ENCODE results near the gene RIBC1. TPM values are rescaled to one million over a fixed set of nuclear protein-coding genes. Genes with fewer than 3 reads are reported as not detected.

The RIBC1 gene
- polyA plus RNA-seq, 4 donors = 0.75 to 2.0 (median 1.5) TPM; not detected in 1

GRCh38 chrX:53438832-53439230, 16.2 kb downstream of the RIBC1 start:
- H3K27me3 ChIP-seq (ENCODE audit: control insufficient read depth in 3 of 3, insufficient read depth in 3 of 3, low read length in 3 of 3) = peaks cover 0 to 7% (median 0%) of the 10 kb centered on the region in 3 donors
- DNase-seq (no peak), FAIRE-seq (no peak)
- H3K4me1 ChIP-seq (ENCODE audit: control insufficient read depth in 3 of 3, insufficient read depth in 2 of 3, low read depth in 1 of 3, low read length in 2 of 3) = peaks cover 0 to 9% (median 0%) of the 10 kb centered on the region in 3 donors
- 65 to 91% (median 76%) methylated on average over 1 of the region's 1 CpG for WGBS, 3 donors
- H3K27ac ChIP-seq (ENCODE audit: low read depth in 1 of 3, low read length in 2 of 3) = no peak overlapping the region
- no peaks in the 10 kb centered on the region for H3K9me3 ChIP-seq (ENCODE audit: control insufficient read depth in 2 of 2, insufficient read depth in 1 of 2, low read depth in 1 of 2, low read length in 1 of 2)
- no peak overlapping the region for H3K4me3 ChIP-seq (ENCODE audit: low read depth in 1 of 3, low read length in 3 of 3)
- H3K36me3 ChIP-seq (ENCODE audit: control insufficient read depth in 3 of 3, insufficient read depth in 2 of 3, low read depth in 1 of 3, low read length in 3 of 3) = no peaks in the 10 kb centered on the region

GRCh38 chrX:53440101-53440500, 17.4 kb downstream of the RIBC1 start:
- Histone ChIP-seq H3K27me3 (ENCODE audit: control insufficient read depth in 3 of 3, insufficient read depth in 3 of 3, low read length in 3 of 3) (peaks cover 0 to 7% (median 0%) of the 10 kb centered on the region in 3 donors), H3K9me3 (ENCODE audit: control insufficient read depth in 2 of 2, insufficient read depth in 1 of 2, low read depth in 1 of 2, low read length in 1 of 2) (no peaks in the 10 kb centered on the region), H3K4me3 (ENCODE audit: low read depth in 1 of 3, low read length in 3 of 3) (peak overlapping the region in 2 of 3 donors; percentile 6 to 34), H3K4me1 (ENCODE audit: control insufficient read depth in 3 of 3, insufficient read depth in 2 of 3, low read depth in 1 of 3, low read length in 2 of 3) (peaks cover 0 to 9% (median 0%) of the 10 kb centered on the region in 3 donors), H3K27ac (ENCODE audit: low read depth in 1 of 3, low read length in 2 of 3) (peak overlapping the region; percentile 36 to 91 (median 65)), H3K36me3 (ENCODE audit: control insufficient read depth in 3 of 3, insufficient read depth in 2 of 3, low read depth in 1 of 3, low read length in 3 of 3) (no peaks in the 10 kb centered on the region)
- peak in 1 of 2 donors; percentile 37 for DNase-seq
- no peak for FAIRE-seq
- WGBS, 3 donors = 33 to 61% (median 53%) methylated on average over 5 of the region's 5 CpGs

- 10 to 23% (median 11%) methylated on average over 21 to 39 of the region's 39 CpGs for WGBS, 3 donors
- FAIRE-seq (no peak), DNase-seq (peak; percentile 34 to 67)
- H3K27me3 ChIP-seq (ENCODE audit: control insufficient read depth in 3 of 3, insufficient read depth in 3 of 3, low read length in 3 of 3) = peaks cover 0 to 7% (median 0%) of the 10 kb centered on the region in 3 donors
- peak overlapping the region in 2 of 3 donors; percentile 34 to 39 for H3K4me3 ChIP-seq (ENCODE audit: low read depth in 1 of 3, low read length in 3 of 3)
- no peaks in the 10 kb centered on the region for H3K36me3 ChIP-seq (ENCODE audit: control insufficient read depth in 3 of 3, insufficient read depth in 2 of 3, low read depth in 1 of 3, low read length in 3 of 3)
- H3K4me1 ChIP-seq (ENCODE audit: control insufficient read depth in 3 of 3, insufficient read depth in 2 of 3, low read depth in 1 of 3, low read length in 2 of 3) = peaks cover 0 to 9% (median 0%) of the 10 kb centered on the region in 3 donors
- peak overlapping the region; percentile 36 to 91 (median 65) for H3K27ac ChIP-seq (ENCODE audit: low read depth in 1 of 3, low read length in 2 of 3)
- H3K9me3 ChIP-seq (ENCODE audit: control insufficient read depth in 2 of 2, insufficient read depth in 1 of 2, low read depth in 1 of 2, low read length in 1 of 2) = no peaks in the 10 kb centered on the region
These were observed 18.2 kb downstream of the RIBC1 start for GRCh38 chrX:53440621-53441517.

- no peak for FAIRE-seq
- peak; percentile 75 to 90 for DNase-seq
- 6 to 16% (median 9%) methylated on average over 30 to 44 of the region's 44 CpGs for WGBS, 3 donors
- Histone ChIP-seq H3K4me3 (ENCODE audit: low read depth in 1 of 3, low read length in 3 of 3) (peak overlapping the region in 2 of 3 donors; percentile 34 to 39), H3K4me1 (ENCODE audit: control insufficient read depth in 3 of 3, insufficient read depth in 2 of 3, low read depth in 1 of 3, low read length in 2 of 3) (peaks cover 0 to 9% (median 0%) of the 10 kb centered on the region in 3 donors), H3K9me3 (ENCODE audit: control insufficient read depth in 2 of 2, insufficient read depth in 1 of 2, low read depth in 1 of 2, low read length in 1 of 2) (no peaks in the 10 kb centered on the region), H3K27ac (ENCODE audit: low read depth in 1 of 3, low read length in 2 of 3) (peak overlapping the region; percentile 36 to 91 (median 65)), H3K36me3 (ENCODE audit: control insufficient read depth in 3 of 3, insufficient read depth in 2 of 3, low read depth in 1 of 3, low read length in 3 of 3) (no peaks in the 10 kb centered on the region), H3K27me3 (ENCODE audit: control insufficient read depth in 3 of 3, insufficient read depth in 3 of 3, low read length in 3 of 3) (peaks cover 0 to 7% (median 0%) of the 10 kb centered on the region in 3 donors)
These were observed 19.1 kb downstream of the RIBC1 start for GRCh38 chrX:53441531-53442321.

GRCh38 chrX:53442322-53442631, 19.6 kb downstream of the RIBC1 start:
- no peak for DNase-seq
- Histone ChIP-seq H3K36me3 (ENCODE audit: control insufficient read depth in 3 of 3, insufficient read depth in 2 of 3, low read depth in 1 of 3, low read length in 3 of 3) (no peaks in the 10 kb centered on the region), H3K4me3 (ENCODE audit: low read depth in 1 of 3, low read length in 3 of 3) (peak overlapping the region in 1 of 3 donors; percentile 39), H3K4me1 (ENCODE audit: control insufficient read depth in 3 of 3, insufficient read depth in 2 of 3, low read depth in 1 of 3, low read length in 2 of 3) (peaks cover 0 to 9% (median 0%) of the 10 kb centered on the region in 3 donors), H3K27ac (ENCODE audit: low read depth in 1 of 3, low read length in 2 of 3) (no peak overlapping the region), H3K27me3 (ENCODE audit: control insufficient read depth in 3 of 3, insufficient read depth in 3 of 3, low read length in 3 of 3) (peaks cover 0 to 7% (median 0%) of the 10 kb centered on the region in 3 donors), H3K9me3 (ENCODE audit: control insufficient read depth in 2 of 2, insufficient read depth in 1 of 2, low read depth in 1 of 2, low read length in 1 of 2) (no peaks in the 10 kb centered on the region)
- 47 to 78% (median 50%) methylated on average over 1 of the region's 1 CpG for WGBS, 3 donors
- FAIRE-seq = no peak

GRCh38 chrX:53445977-53446376, 23.3 kb downstream of the RIBC1 start:
- FAIRE-seq = no peak
- H3K36me3 ChIP-seq (ENCODE audit: control insufficient read depth in 3 of 3, insufficient read depth in 2 of 3, low read depth in 1 of 3, low read length in 3 of 3) = no peaks in the 10 kb centered on the region
- peaks cover 0 to under 1% (median 0%) of the 10 kb centered on the region in 3 donors for H3K27me3 ChIP-seq (ENCODE audit: control insufficient read depth in 3 of 3, insufficient read depth in 3 of 3, low read length in 3 of 3)
- peak; percentile 31 to 54 for DNase-seq
- H3K4me3 ChIP-seq (ENCODE audit: low read depth in 1 of 3, low read length in 3 of 3) = no peak overlapping the region
- WGBS, 3 donors = 16 to 35% (median 17%) methylated on average over 6 of the region's 6 CpGs
- H3K4me1 ChIP-seq (ENCODE audit: control insufficient read depth in 3 of 3, insufficient read depth in 2 of 3, low read depth in 1 of 3, low read length in 2 of 3) = peaks cover 0 to 7% (median 0%) of the 10 kb centered on the region in 3 donors
- H3K27ac ChIP-seq (ENCODE audit: low read depth in 1 of 3, low read length in 2 of 3) = no peak overlapping the region
- H3K9me3 ChIP-seq (ENCODE audit: control insufficient read depth in 2 of 2, insufficient read depth in 1 of 2, low read depth in 1 of 2, low read length in 1 of 2) = no peaks in the 10 kb centered on the region

- H3K4me3 ChIP-seq (ENCODE audit: low read depth in 1 of 3, low read length in 3 of 3) = no peak overlapping the region
- H3K9me3 ChIP-seq (ENCODE audit: control insufficient read depth in 2 of 2, insufficient read depth in 1 of 2, low read depth in 1 of 2, low read length in 1 of 2) = no peaks in the 10 kb centered on the region
- H3K27ac ChIP-seq (ENCODE audit: low read depth in 1 of 3, low read length in 2 of 3) = no peak overlapping the region
- H3K27me3 ChIP-seq (ENCODE audit: control insufficient read depth in 3 of 3, insufficient read depth in 3 of 3, low read length in 3 of 3) = no peaks in the 10 kb centered on the region
- H3K4me1 ChIP-seq (ENCODE audit: control insufficient read depth in 3 of 3, insufficient read depth in 2 of 3, low read depth in 1 of 3, low read length in 2 of 3) = no peaks in the 10 kb centered on the region
- no peak for DNase-seq
- WGBS, 3 donors = 80 to 88% (median 82%) methylated on average over 2 of the region's 2 CpGs
- H3K36me3 ChIP-seq (ENCODE audit: control insufficient read depth in 3 of 3, insufficient read depth in 2 of 3, low read depth in 1 of 3, low read length in 3 of 3) = no peaks in the 10 kb centered on the region
- FAIRE-seq = no peak
These were observed 24.8 kb downstream of the RIBC1 start for GRCh38 chrX:53447441-53447840.

- WGBS, 3 donors = 77 to 91% (median 90%) methylated on average over 3 of the region's 3 CpGs
- Histone ChIP-seq H3K27me3 (ENCODE audit: control insufficient read depth in 3 of 3, insufficient read depth in 3 of 3, low read length in 3 of 3) (no peaks in the 10 kb centered on the region), H3K4me3 (ENCODE audit: low read depth in 1 of 3, low read length in 3 of 3) (no peak overlapping the region), H3K4me1 (ENCODE audit: control insufficient read depth in 3 of 3, insufficient read depth in 2 of 3, low read depth in 1 of 3, low read length in 2 of 3) (no peaks in the 10 kb centered on the region), H3K36me3 (ENCODE audit: control insufficient read depth in 3 of 3, insufficient read depth in 2 of 3, low read depth in 1 of 3, low read length in 3 of 3) (no peaks in the 10 kb centered on the region), H3K27ac (ENCODE audit: low read depth in 1 of 3, low read length in 2 of 3) (no peak overlapping the region), H3K9me3 (ENCODE audit: control insufficient read depth in 2 of 2, insufficient read depth in 1 of 2, low read depth in 1 of 2, low read length in 1 of 2) (no peaks in the 10 kb centered on the region)
- FAIRE-seq = no peak
- DNase-seq = no peak
These were observed 27.0 kb downstream of the RIBC1 start for GRCh38 chrX:53449632-53450031.

Data from small intestine (tissue), 7 donors.